Kidney (tissue), 14 donors: ENCODE results near the gene IKZF2. TPM values are rescaled to one million over a fixed set of nuclear protein-coding genes. Genes with fewer than 3 reads are reported as not detected.

Experiments used
- DNase-seq, 5 donors: peaks; one replicate each; pipeline ENCODE4 v3.0.0-alpha.2; 2013 to 2020
- FAIRE-seq: peaks from 2 replicates; lab custom pipeline; 2012; peaks lifted over from hg19 to GRCh38; lab: Jason Lieb, UNC
- H3K27ac ChIP-seq, 2 donors: one replicate each; pipeline ENCODE4 v1.7.0; 2013; ENCODE audit warnings: low read depth in 2 of 2, low read length in 2 of 2, inconsistent platforms in 1 of 2
- H3K27me3 ChIP-seq: one replicate; pipeline ENCODE4 v1.7.1; 2013; ENCODE audit warnings: low read length, inconsistent platforms; ENCODE audit not compliant: control insufficient read depth, insufficient read depth
- H3K36me3 ChIP-seq, 3 donors: one replicate each; pipeline versions ENCODE4 v1.7.0 to v1.7.1; 2013; ENCODE audit warnings: low read length in 3 of 3, control low read depth in 1 of 3, inconsistent platforms in 1 of 3; ENCODE audit not compliant: insufficient read depth in 3 of 3, control insufficient read depth in 2 of 3
- H3K4me1 ChIP-seq, 3 donors: one replicate each; pipeline versions ENCODE4 v1.7.0 to v1.7.1; 2013; ENCODE audit warnings: low read length in 3 of 3, inconsistent platforms in 1 of 3, low read depth in 1 of 3; ENCODE audit not compliant: control insufficient read depth in 2 of 3, insufficient read depth in 2 of 3
- H3K4me3 ChIP-seq, 3 donors: one replicate each; pipeline versions ENCODE4 v1.7.0 to v1.8.1; 2013; ENCODE audit warnings: low read length in 3 of 3, control low read depth in 1 of 3, inconsistent platforms in 1 of 3
- H3K9ac ChIP-seq, 3 donors: one replicate each; pipeline versions ENCODE4 v1.7.0 to v1.7.1; 2013; ENCODE audit warnings: low read length in 3 of 3, control low read depth in 1 of 3, inconsistent platforms in 1 of 3
- H3K9me3 ChIP-seq, 3 donors: one replicate each; pipeline versions ENCODE4 v1.7.0 to v1.7.1; 2013; ENCODE audit warnings: low read length in 3 of 3, control low read depth in 1 of 3, inconsistent platforms in 1 of 3; ENCODE audit not compliant: control insufficient read depth in 2 of 3, insufficient read depth in 1 of 3
- CTCF ChIP-seq: IDR thresholded peaks from 3 replicates; pipeline ENCODE4 v1.5.1; 2012; ENCODE audit warnings: mild to moderate bottlenecking, moderate library complexity, borderline replicate concordance; ENCODE audit not compliant: insufficient read depth; ENCODE audit errors: extremely low read depth
- intact Hi-C: fragments of 100-400 bp; cut with DNase I; formaldehyde crosslinking; loops from one replicate; pipeline ENCODE4 v1.11.1; 2022
- polyA plus RNA-seq: library from polyadenylated mRNA; stranded (reverse); fragments of 350-450 nt; fragmentation: Illumina TruSeq; extraction: RNeasy Lipid Tissue Mini Kit (QIAGEN cat#74804); gene quantifications from one replicate; pipeline ENCODE4 v1.2.3, GENCODE V29; 2014; ENCODE audit warnings: low read depth, low replicate concordance; ENCODE audit not compliant: insufficient read depth
- total RNA-seq: library from RNA; stranded (reverse); fragmentation: NEBNext Ultra II Directional; extraction: Animal tissue kit (Norgen Biotek cat#: 25700); gene quantifications from one replicate; pipeline ENCODE4 v1.2.1, GENCODE V29; 2021
- donor health status: control.
- donor health status: control.
- donor health status: control.
- donor health status: control.
- donor health status: control.
- donor health status: DM: yes; HTN: yes; CAD: no.
- donor health status: Normal renal cell carcinoma (clear cell type).

Gene IKZF2
- total and polyA plus RNA-seq, 2 donors from 2014 or later, result 0.75 to 12.4 TPM

GRCh38 chr2:212998626-212999359 lies 152.6 kb downstream of the IKZF2 start:
- intact Hi-C loops, result no loop called here
- Histone ChIP-seq H3K4me1 (no peaks in the 10 kb centered on the region), H3K9ac (no peak overlapping the region), H3K36me3 (no peaks in the 10 kb centered on the region), H3K4me3 (no peak overlapping the region), H3K9me3 (no peaks in the 10 kb centered on the region), H3K27ac (no peak overlapping the region), H3K27me3 (no peaks in the 10 kb centered on the region)
- no peak for FAIRE-seq
- no peak for TF ChIP-seq CTCF
- DNase-seq, result no peak

- no peak for DNase-seq
- no peaks in the 10 kb centered on the region for H3K9me3 ChIP-seq
- intact Hi-C loops, result no loop called here
- no peaks in the 10 kb centered on the region for H3K36me3 ChIP-seq
- H3K4me3 ChIP-seq, result no peak overlapping the region
- no peak overlapping the region for H3K27ac ChIP-seq
- no peak overlapping the region for H3K9ac ChIP-seq
- no peak for TF ChIP-seq CTCF
- no peak for FAIRE-seq
- H3K4me1 ChIP-seq, result no peaks in the 10 kb centered on the region
- no peaks in the 10 kb centered on the region for H3K27me3 ChIP-seq
Observed at GRCh38 chr2:212997526-212998020, 153.8 kb downstream of the IKZF2 start.

GRCh38 chr2:212995920-212996319 lies 155.5 kb downstream of the IKZF2 start:
- TF ChIP-seq CTCF, result no peak
- H3K27ac ChIP-seq, result no peak overlapping the region
- no peaks in the 10 kb centered on the region for H3K27me3 ChIP-seq
- no peaks in the 10 kb centered on the region for H3K36me3 ChIP-seq
- intact Hi-C loops, result no loop called here
- H3K9me3 ChIP-seq, result no peaks in the 10 kb centered on the region
- H3K4me3 ChIP-seq, result no peak overlapping the region
- DNase-seq, result no peak
- no peak for FAIRE-seq
- no peaks in the 10 kb centered on the region for H3K4me1 ChIP-seq
- H3K9ac ChIP-seq, result no peak overlapping the region
